Activated T-cell treated with anti-CD3 and anti-CD28 coated beads, Interleukin-2, amount 50 U/mL, for 72 hours (primary cell): ENCODE results near the gene LAG3. TPM values are rescaled to one million over a fixed set of nuclear protein-coding genes. Genes with fewer than 3 reads are reported as not detected.

Experiments
- ATAC-seq, 2 donors: fragments of 150-1000 bp; cut with Tn5 transposase; replicated peaks in 1 of 2; 2 replicates each; pipeline ENCODE4 v1.10.0; 2021; ENCODE audit warnings: moderate library complexity in 2 of 2, mild to moderate bottlenecking in 1 of 2
- DNase-seq, 2 donors: peaks; one replicate each; pipeline ENCODE4 v3.0.0; 2021 to 2022; ENCODE audit warnings: mixed read lengths in 1 of 2
- H3K27ac Mint-ChIP-seq: one replicate; pipeline ENCODE4 v1.8.0; 2022; ENCODE audit warnings: mild to moderate bottlenecking, moderate library complexity, mixed read lengths
- H3K27me3 Mint-ChIP-seq: one replicate; pipeline ENCODE4 v1.8.0; 2022; ENCODE audit warnings: low read depth, mixed read lengths
- H3K36me3 Mint-ChIP-seq, 2 donors: one replicate each; pipeline ENCODE4 v1.8.0; 2022; ENCODE audit warnings: mixed read lengths in 2 of 2, mild to moderate bottlenecking in 1 of 2; ENCODE audit not compliant: insufficient read depth in 2 of 2
- H3K4me1 Mint-ChIP-seq: one replicate; pipeline ENCODE4 v1.8.0; 2022; ENCODE audit warnings: low read depth, mixed read lengths
- H3K4me3 Mint-ChIP-seq, 2 donors: one replicate each; pipeline ENCODE4 v1.8.0; 2022; ENCODE audit warnings: mild to moderate bottlenecking in 2 of 2, mixed read lengths in 2 of 2, moderate library complexity in 2 of 2
- H3K9me3 Mint-ChIP-seq, 2 donors: one replicate each; pipeline ENCODE4 v1.8.0; 2022; ENCODE audit warnings: mixed read lengths in 2 of 2
- total RNA-seq, 2 donors: library from RNA; stranded (reverse); gene quantifications; one replicate each; pipeline ENCODE4 v1.2.3, GENCODE V29; 2022

LAG3 gene
- total RNA-seq, 2 donors from 2014 or later = 117 to 188 TPM

DNA sequence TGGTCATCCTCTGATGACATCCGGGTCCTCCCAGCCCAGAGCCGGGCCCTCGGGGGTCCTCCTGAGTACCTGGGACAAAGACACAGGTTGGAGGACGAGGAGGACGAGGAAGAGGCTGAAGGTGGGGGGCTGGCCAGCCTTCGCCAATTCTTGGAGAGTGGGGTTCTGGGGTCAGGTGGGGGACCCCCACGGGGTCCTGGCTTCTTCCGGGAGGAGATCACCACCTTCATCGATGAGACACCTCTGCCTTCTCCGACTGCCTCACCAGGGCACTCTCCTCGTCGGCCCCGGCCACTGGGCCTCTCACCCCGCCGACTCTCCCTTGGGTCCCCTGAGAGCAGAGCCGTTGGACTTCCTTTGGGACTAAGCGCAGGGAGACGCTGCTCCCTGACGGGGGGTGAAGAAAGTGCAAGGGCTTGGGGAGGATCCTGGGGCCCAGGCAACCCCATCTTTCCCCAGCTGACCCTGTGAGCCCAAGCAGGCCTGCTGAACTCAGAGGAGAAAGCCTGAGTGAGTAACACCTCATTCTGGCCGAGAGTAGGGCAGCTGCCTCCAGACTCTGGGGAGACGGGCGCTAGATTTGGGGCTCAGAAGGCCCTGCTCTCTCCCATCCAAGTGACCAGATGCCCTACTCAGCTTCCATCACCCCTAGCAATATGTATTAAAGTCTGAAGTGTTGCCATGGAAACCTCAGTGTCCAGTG, 54.6 kb downstream of the LAG3 start:
- no peak overlapping the region for H3K27ac Mint-ChIP-seq
- H3K4me3 Mint-ChIP-seq = peak overlapping the region; percentile 48 to 72
- peaks cover 72% of the 10 kb centered on the region for H3K27me3 Mint-ChIP-seq
- DNase-seq = no peak
- no peak for ATAC-seq
- no peaks in the 10 kb centered on the region for H3K9me3 Mint-ChIP-seq
- H3K4me1 Mint-ChIP-seq = peaks cover 26% of the 10 kb centered on the region
- H3K36me3 Mint-ChIP-seq = peaks cover 0 to 3% of the 10 kb centered on the region in 2 donors

DNA sequence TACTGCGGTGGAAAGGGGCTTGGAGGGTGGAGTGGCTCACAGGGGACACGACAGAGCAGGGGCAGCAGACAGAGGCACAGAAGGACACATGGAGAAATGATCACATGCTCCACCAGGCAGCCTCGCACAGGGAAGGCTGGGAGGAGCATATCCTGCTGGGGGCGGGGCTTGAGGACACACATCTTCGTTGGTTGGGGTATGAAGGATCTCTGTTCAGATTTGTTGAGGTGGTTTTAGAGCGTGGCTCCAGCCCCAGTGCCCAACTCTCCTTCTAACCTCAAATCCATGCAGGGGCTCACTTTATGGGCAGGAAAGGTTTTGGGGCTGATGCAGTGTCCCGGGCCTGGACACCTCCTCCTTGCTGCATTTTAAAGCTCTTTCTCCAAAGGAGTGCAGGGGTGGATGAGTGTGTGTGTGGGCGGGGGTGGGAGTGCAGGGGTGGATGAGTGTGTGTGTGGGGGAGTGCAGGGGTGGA, 55.2 kb downstream of the LAG3 start:
- no peak for ATAC-seq
- Mint-ChIP-seq H3K27ac (no peak overlapping the region), H3K9me3 (no peaks in the 10 kb centered on the region), H3K4me3 (peak overlapping the region; percentile 48 to 72), H3K36me3 (peaks cover 0 to 3% of the 10 kb centered on the region in 2 donors), H3K27me3 (peaks cover 66% of the 10 kb centered on the region), H3K4me1 (peaks cover 26% of the 10 kb centered on the region)
- peak; percentile 51 to 53 for DNase-seq

Other genes with a start within 250 kb of the LAG3 start
- gene GAPDH, start 238.0 kb upstream of the LAG3 start, total RNA-seq = 1,000 to 10,000 TPM; 4,101 to 4,234 TPM
- 10 to 100 TPM; 14.2 to 17.0 TPM for gene IFFO1, start 216.5 kb upstream of the LAG3 start, total RNA-seq
- 10 to 100 TPM; 76.9 to 89.8 TPM for gene NOP2, start 204.2 kb upstream of the LAG3 start, total RNA-seq
- 100 to 1,000 TPM; 292 to 299 TPM for gene CHD4, start 165.1 kb upstream of the LAG3 start, total RNA-seq
- 1 to 10 TPM; 4.1 to 8.9 TPM for gene LPAR5, start 136.6 kb upstream of the LAG3 start, total RNA-seq
- 1 to 10 TPM; 5.2 to 6.1 TPM for gene ACRBP, start 125.1 kb upstream of the LAG3 start, total RNA-seq
- 10 to 100 TPM; 27.6 to 28.0 TPM for gene ING4, start 109.4 kb upstream of the LAG3 start, total RNA-seq
- 10 to 100 TPM; 78.1 to 82.2 TPM for gene ZNF384, start 83.1 kb upstream of the LAG3 start, total RNA-seq
- under 1 TPM; 0.58 to 0.76 TPM for gene PIANP, start 71.7 kb upstream of the LAG3 start, total RNA-seq
- gene COPS7A, start 48.5 kb upstream of the LAG3 start, total RNA-seq = 10 to 100 TPM; 30.2 to 39.7 TPM
- gene MLF2, start 19.4 kb upstream of the LAG3 start, total RNA-seq = 100 to 1,000 TPM; 122 to 134 TPM
- 100 to 1,000 TPM; 119 to 154 TPM for gene PTMS, start 6.2 kb upstream of the LAG3 start, total RNA-seq
- 100 to 1,000 TPM; 126 to 141 TPM for gene CD4, start 17.0 kb downstream of the LAG3 start, total RNA-seq
- gene GPR162, start 49.3 kb downstream of the LAG3 start, total RNA-seq = under 1 TPM; 0.72 to 0.93 TPM
- gene P3H3, start 55.9 kb downstream of the LAG3 start, total RNA-seq = 1 to 10 TPM; 2.2 to 2.6 TPM
- 1 to 10 TPM in 1 of 2 donors, under 1 TPM in 1; 0.95 to 1.3 TPM for gene GNB3, start 68.4 kb downstream of the LAG3 start, total RNA-seq
- 10 to 100 TPM; 67.7 to 94.8 TPM for gene CDCA3, start 78.8 kb downstream of the LAG3 start, total RNA-seq
- gene USP5, start 79.6 kb downstream of the LAG3 start, total RNA-seq = 100 to 1,000 TPM in 1 of 2 donors, 10 to 100 TPM in 1; 98.0 to 105 TPM
- gene TPI1, start 95.0 kb downstream of the LAG3 start, total RNA-seq = 100 to 1,000 TPM; 504 to 562 TPM
- 10 to 100 TPM in 1 of 2 donors, 1 to 10 TPM in 1; 9.6 to 10.4 TPM for gene SPSB2, start 100.8 kb downstream of the LAG3 start, total RNA-seq
- 10 to 100 TPM in 1 of 2 donors, 1 to 10 TPM in 1; 8.6 to 11.3 TPM for gene LRRC23, start 132.3 kb downstream of the LAG3 start, total RNA-seq
- gene ENO2, start 142.1 kb downstream of the LAG3 start, total RNA-seq = 100 to 1,000 TPM; 115 to 145 TPM
- 10 to 100 TPM; 51.4 to 64.9 TPM for gene ATN1, start 155.4 kb downstream of the LAG3 start, total RNA-seq
- gene RNU7-1, start 171.3 kb downstream of the LAG3 start, total RNA-seq = not detected
- 100 to 1,000 TPM; 259 to 301 TPM for gene C12orf57, start 171.5 kb downstream of the LAG3 start, total RNA-seq
- gene PTPN6, start 178.8 kb downstream of the LAG3 start, total RNA-seq = 100 to 1,000 TPM; 238 to 313 TPM
- gene PHB2, start 198.1 kb downstream of the LAG3 start, total RNA-seq = 100 to 1,000 TPM; 296 to 348 TPM
- 10 to 100 TPM; 44.9 to 45.7 TPM for gene EMG1, start 198.4 kb downstream of the LAG3 start, total RNA-seq
- 10 to 100 TPM; 28.3 to 29.0 TPM for gene LPCAT3, start 246.0 kb downstream of the LAG3 start, total RNA-seq